Left ventricle myocardium inferior (tissue), 1 donor: ENCODE results near the gene TRIML1. TPM values are rescaled to one million over a fixed set of nuclear protein-coding genes. Genes with fewer than 3 reads are reported as not detected.

Experiments used
- DNase-seq: peaks from one replicate; pipeline ENCODE4 v3.0.0-alpha.2; 2020
- H3K27ac ChIP-seq: fragments of 200-600 bp; replicated peaks from 2 replicates; pipeline ENCODE4 v1.8.0; 2021
- H3K27me3 ChIP-seq: fragments of 200-600 bp; 2 replicates; pipeline ENCODE4 v1.8.0; 2021; ENCODE audit warnings: low read depth
- H3K36me3 ChIP-seq: fragments of 200-600 bp; 2 replicates; pipeline ENCODE4 v1.8.0; 2021
- H3K4me1 ChIP-seq: fragments of 200-600 bp; 2 replicates; pipeline ENCODE4 v1.8.0; 2021
- H3K4me3 ChIP-seq: fragments of 200-600 bp; 2 replicates; pipeline ENCODE4 v1.8.0; 2021; ENCODE audit warnings: mild to moderate bottlenecking, moderate library complexity
- H3K9me3 ChIP-seq: fragments of 200-600 bp; replicated peaks from 2 replicates; pipeline ENCODE4 v1.8.0; 2021
- CTCF ChIP-seq: fragments of 200-600 bp; IDR thresholded peaks from 2 replicates; pipeline ENCODE4 v1.8.0; 2021; ENCODE audit warnings: antibody characterized with exemption, mild to moderate bottlenecking, borderline replicate concordance
- intact Hi-C: fragments of 100-400 bp; cut with micrococcal nuclease; formaldehyde crosslinking; loops from one replicate; pipeline ENCODE4 v1.11.0; 2022
- total RNA-seq: library from RNA; stranded (reverse); fragmentation: NEBNext Ultra II Directional; extraction: Animal tissue kit (Norgen Biotek cat#: 25700); gene quantifications from one replicate; pipeline ENCODE4 v1.2.1, GENCODE V29; 2021
- donor health status: DM: no; HTN: yes; CAD: no; lungs with severe emphysema.

The TRIML1 gene
- total RNA-seq, 1 donor from 2014 or later: not detected

- Histone ChIP-seq H3K36me3 (no peaks in the 10 kb centered on the region), H3K27me3 (peaks cover 16% of the 10 kb centered on the region), H3K4me1 (no peaks in the 10 kb centered on the region), H3K9me3 (no peaks in the 10 kb centered on the region), H3K4me3 (no peak overlapping the region), H3K27ac (no peak overlapping the region)
- no peak for TF ChIP-seq CTCF
- intact Hi-C loops: no loop called here
- no peak for DNase-seq
Observed at GRCh38 chr4:188110036-188110435, 29.2 kb upstream of the TRIML1 start.

DNA sequence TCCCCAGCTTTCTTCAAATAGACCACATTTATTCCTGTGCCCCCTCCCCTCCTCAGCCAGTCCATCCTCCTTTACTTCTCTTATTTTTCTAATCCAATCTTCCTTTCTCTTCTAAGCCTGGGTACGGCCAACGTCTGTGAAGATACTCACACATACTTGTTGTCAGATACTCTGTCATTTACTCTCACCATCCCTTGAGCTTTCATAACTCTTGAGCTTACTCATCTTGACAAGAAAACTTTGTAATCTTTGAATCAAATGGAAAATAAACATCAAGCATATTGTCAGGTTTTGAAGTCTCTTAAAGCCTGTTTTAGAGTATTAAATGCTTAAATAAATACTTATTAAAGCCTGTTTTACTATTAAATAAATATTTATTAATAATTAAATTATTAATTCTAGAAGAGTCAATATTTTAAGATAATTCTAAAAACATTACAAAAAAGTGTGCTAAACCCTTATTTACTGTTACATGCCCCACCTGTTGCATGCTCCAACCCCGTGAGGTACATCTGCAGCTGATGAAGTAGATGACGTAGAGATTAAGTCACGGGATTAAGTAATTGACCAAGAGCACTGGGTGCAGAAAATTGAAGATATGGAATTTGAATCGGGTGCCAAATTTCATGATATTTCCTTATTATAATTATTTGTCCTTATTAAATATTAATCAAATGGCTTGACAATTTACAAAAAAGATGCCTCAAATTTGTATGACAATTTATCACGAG lies 28.3 kb upstream of the TRIML1 start:
- Histone ChIP-seq H3K27me3 (peaks cover 16% of the 10 kb centered on the region), H3K4me3 (no peak overlapping the region), H3K27ac (no peak overlapping the region), H3K36me3 (no peaks in the 10 kb centered on the region), H3K9me3 (no peaks in the 10 kb centered on the region), H3K4me1 (no peaks in the 10 kb centered on the region)
- no peak for DNase-seq
- intact Hi-C loops: no loop called here
- TF ChIP-seq CTCF: no peak

DNA sequence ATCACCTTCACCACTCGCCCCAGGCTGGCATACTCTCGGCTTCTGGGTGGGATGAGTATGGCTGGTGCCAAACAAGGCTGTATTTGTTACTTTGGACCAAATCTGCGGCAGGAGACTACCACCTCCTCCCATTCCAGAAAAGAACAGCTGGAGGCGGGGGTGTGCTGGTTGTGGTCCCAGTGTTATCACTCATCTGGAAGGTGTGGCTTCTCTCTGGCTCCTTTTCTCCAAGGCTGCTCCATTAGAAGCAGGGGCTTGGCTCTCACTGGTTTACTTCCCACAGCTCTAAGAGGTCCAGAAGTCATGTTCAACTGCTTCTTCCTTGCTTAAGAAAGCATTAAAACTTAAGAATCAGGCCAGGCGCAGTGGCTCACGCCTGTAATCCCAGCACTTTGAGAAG lies 27.3 kb upstream of the TRIML1 start:
- Histone ChIP-seq H3K36me3 (no peaks in the 10 kb centered on the region), H3K4me3 (no peak overlapping the region), H3K27ac (no peak overlapping the region), H3K4me1 (no peaks in the 10 kb centered on the region), H3K27me3 (peaks cover 16% of the 10 kb centered on the region), H3K9me3 (no peaks in the 10 kb centered on the region)
- TF ChIP-seq CTCF: no peak
- DNase-seq: no peak
- intact Hi-C loops: no loop called here

GRCh38 chr4:188113156-188113555 lies 26.1 kb upstream of the TRIML1 start:
- Histone ChIP-seq H3K27ac (no peak overlapping the region), H3K9me3 (no peaks in the 10 kb centered on the region), H3K27me3 (peaks cover 16% of the 10 kb centered on the region), H3K36me3 (no peaks in the 10 kb centered on the region), H3K4me1 (no peaks in the 10 kb centered on the region), H3K4me3 (no peak overlapping the region)
- intact Hi-C loops: no loop called here
- no peak for DNase-seq
- no peak for TF ChIP-seq CTCF

DNA sequence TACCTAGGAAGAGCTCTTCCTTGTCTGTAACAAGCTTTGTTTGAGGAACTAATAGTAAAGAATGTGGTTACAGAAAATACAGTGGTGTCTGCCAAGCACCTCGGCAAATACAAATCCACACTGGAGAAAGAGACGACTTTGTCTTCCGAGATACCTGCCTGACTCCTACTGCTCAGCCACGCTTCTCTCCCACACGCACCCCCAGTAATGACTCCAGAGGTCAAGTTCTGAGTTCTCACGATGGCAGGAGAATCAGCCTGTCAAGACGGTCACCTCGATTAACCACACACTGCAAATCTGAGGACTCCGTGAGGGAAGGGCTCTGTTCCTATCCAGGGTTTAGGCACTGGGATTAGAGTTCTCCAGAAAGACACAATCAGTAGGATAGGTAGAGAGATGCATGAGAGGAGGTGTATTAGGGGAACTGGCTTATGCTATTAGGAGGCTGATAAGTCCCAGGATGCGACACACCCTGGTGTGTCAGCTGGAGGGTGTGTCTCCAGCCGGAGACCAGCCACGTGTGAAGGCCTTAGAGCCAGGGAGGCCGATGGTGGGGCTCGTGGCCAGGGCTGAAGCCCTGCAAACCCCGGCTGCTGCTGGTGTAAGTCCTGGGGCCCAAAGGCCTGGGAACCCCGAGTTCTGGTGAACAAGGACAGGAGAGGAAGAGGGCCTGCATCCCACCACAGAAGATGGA lies 21.5 kb upstream of the TRIML1 start:
- Histone ChIP-seq H3K27ac (no peak overlapping the region), H3K4me1 (no peaks in the 10 kb centered on the region), H3K36me3 (no peaks in the 10 kb centered on the region), H3K9me3 (no peaks in the 10 kb centered on the region), H3K4me3 (no peak overlapping the region), H3K27me3 (no peaks in the 10 kb centered on the region)
- intact Hi-C loops: no loop called here
- TF ChIP-seq CTCF: no peak
- DNase-seq: no peak
